ENCODE results near the gene CLEC4C.

DNA sequence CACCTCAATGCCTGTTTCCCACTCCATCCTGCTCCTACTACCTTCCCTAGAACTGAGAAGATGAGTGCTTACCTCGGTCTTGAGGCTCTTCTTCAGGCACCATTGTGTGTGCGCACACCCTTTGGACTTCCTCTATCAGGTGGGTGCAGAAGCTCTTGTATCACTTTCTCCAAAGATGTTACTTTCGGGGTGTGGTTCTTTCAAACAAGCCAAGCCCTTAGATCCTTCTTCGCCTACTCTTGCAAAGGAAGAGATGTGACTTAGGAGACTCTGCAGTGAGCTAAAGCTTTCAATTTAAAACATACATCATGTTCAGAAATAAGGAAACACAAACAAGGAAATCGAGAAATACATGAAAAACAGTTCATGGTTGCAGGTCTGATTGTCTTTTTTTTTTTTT lies at the start of gene CLEC4C:
- TF ChIP-seq, protein P1, sequence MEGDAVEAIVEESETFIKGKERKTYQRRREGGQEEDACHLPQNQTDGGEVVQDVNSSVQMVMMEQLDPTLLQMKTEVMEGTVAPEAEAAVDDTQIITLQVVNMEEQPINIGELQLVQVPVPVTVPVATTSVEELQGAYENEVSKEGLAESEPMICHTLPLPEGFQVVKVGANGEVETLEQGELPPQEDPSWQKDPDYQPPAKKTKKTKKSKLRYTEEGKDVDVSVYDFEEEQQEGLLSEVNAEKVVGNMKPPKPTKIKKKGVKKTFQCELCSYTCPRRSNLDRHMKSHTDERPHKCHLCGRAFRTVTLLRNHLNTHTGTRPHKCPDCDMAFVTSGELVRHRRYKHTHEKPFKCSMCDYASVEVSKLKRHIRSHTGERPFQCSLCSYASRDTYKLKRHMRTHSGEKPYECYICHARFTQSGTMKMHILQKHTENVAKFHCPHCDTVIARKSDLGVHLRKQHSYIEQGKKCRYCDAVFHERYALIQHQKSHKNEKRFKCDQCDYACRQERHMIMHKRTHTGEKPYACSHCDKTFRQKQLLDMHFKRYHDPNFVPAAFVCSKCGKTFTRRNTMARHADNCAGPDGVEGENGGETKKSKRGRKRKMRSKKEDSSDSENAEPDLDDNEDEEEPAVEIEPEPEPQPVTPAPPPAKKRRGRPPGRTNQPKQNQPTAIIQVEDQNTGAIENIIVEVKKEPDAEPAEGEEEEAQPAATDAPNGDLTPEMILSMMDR (IDR thresholded peaks at IDR 0.05; ENCODE audit: control extremely low read depth in 1 of 3, insufficient read depth in 1 of 3, low read depth in 1 of 3, low read length in 3 of 3), result no peak
- TF ChIP-seq SP2 (IDR thresholded peaks at IDR 0.05; ENCODE audit: low read length), result no peak
- TF ChIP-seq EP300 (IDR thresholded peaks at IDR 0.05; ENCODE audit: borderline replicate concordance in 1 of 2, low read depth in 2 of 2, low read length in 2 of 2), result no peak
